ENCODE measurements around the gene CPEB3. TPM values are rescaled to one million over a fixed set of nuclear protein-coding genes. Genes with fewer than 3 reads are reported as not detected.

Gene CPEB3
- total RNA-seq, 2 donors from 2014 or later: 3.2 to 3.7 TPM

GRCh38 chr10:92112462-92112861 is 178.4 kb downstream of the CPEB3 start:
- no peaks in the 10 kb centered on the region for H3K27me3 Mint-ChIP-seq
- peaks cover 2% of the 10 kb centered on the region for H3K36me3 Mint-ChIP-seq (ENCODE audit: low read depth)

GRCh38 chr10:92111336-92111939 is 179.4 kb downstream of the CPEB3 start:
- Mint-ChIP-seq H3K27ac (no peak overlapping the region), H3K27me3 (no peaks in the 10 kb centered on the region), H3K4me3 (no peak overlapping the region), H3K36me3 (ENCODE audit: low read depth) (peaks cover 2% of the 10 kb centered on the region), H3K4me1 (peaks cover 2% of the 10 kb centered on the region)
- no peak for ATAC-seq
- DNase-seq: no peak
- H3K9me3 ChIP-seq (ENCODE audit: control insufficient read depth, low read length, poor library complexity, severe bottlenecking): no peaks in the 10 kb centered on the region

More at GRCh38 chr10:92112462-92112861, 178.4 kb downstream of the CPEB3 start:
- Mint-ChIP-seq H3K4me3 (no peak overlapping the region), H3K27ac (no peak overlapping the region), H3K4me1 (peaks cover 2% of the 10 kb centered on the region)
- no peaks in the 10 kb centered on the region for H3K9me3 ChIP-seq (ENCODE audit: control insufficient read depth, low read length, poor library complexity, severe bottlenecking)
- no peak for ATAC-seq
- no peak for DNase-seq

- Mint-ChIP-seq H3K27ac (no peak overlapping the region), H3K27me3 (no peaks in the 10 kb centered on the region), H3K4me1 (peaks cover 2% of the 10 kb centered on the region), H3K36me3 (ENCODE audit: low read depth) (peaks cover 8% of the 10 kb centered on the region), H3K4me3 (no peak overlapping the region)
- no peak for DNase-seq
- no peaks in the 10 kb centered on the region for H3K9me3 ChIP-seq (ENCODE audit: control insufficient read depth, low read length, poor library complexity, severe bottlenecking)
- no peak for ATAC-seq
Measured at GRCh38 chr10:92110039-92110794, 180.7 kb downstream of the CPEB3 start.

- H3K27me3 Mint-ChIP-seq: no peaks in the 10 kb centered on the region
- DNase-seq (no peak), ATAC-seq (no peak)
- H3K4me3 Mint-ChIP-seq: no peak overlapping the region
- H3K9me3 ChIP-seq (ENCODE audit: control insufficient read depth, low read length, poor library complexity, severe bottlenecking): no peaks in the 10 kb centered on the region
- no peak overlapping the region for H3K27ac Mint-ChIP-seq
- peaks cover 9% of the 10 kb centered on the region for H3K36me3 Mint-ChIP-seq (ENCODE audit: low read depth)
- H3K4me1 Mint-ChIP-seq: peaks cover 2% of the 10 kb centered on the region
Measured at GRCh38 chr10:92108747-92109146, 182.1 kb downstream of the CPEB3 start.

GRCh38 chr10:92108120-92108519 is 182.8 kb downstream of the CPEB3 start:
- no peak for ATAC-seq
- no peaks in the 10 kb centered on the region for H3K9me3 ChIP-seq (ENCODE audit: control insufficient read depth, low read length, poor library complexity, severe bottlenecking)
- no peak overlapping the region for H3K27ac Mint-ChIP-seq
- H3K36me3 Mint-ChIP-seq (ENCODE audit: low read depth): peaks cover 9% of the 10 kb centered on the region
- peaks cover 3% of the 10 kb centered on the region for H3K4me1 Mint-ChIP-seq
- H3K27me3 Mint-ChIP-seq: no peaks in the 10 kb centered on the region
- no peak for DNase-seq
- no peak overlapping the region for H3K4me3 Mint-ChIP-seq

GRCh38 chr10:92103376-92104090 is 187.3 kb downstream of the CPEB3 start:
- Mint-ChIP-seq H3K4me3 (no peak overlapping the region), H3K36me3 (ENCODE audit: low read depth) (peaks cover 6% of the 10 kb centered on the region), H3K27ac (no peak overlapping the region), H3K27me3 (no peaks in the 10 kb centered on the region), H3K4me1 (peaks cover 16% of the 10 kb centered on the region)
- no peaks in the 10 kb centered on the region for H3K9me3 ChIP-seq (ENCODE audit: control insufficient read depth, low read length, poor library complexity, severe bottlenecking)
- ATAC-seq: no peak
- DNase-seq: no peak

- Mint-ChIP-seq H3K4me1 (peaks cover 16% of the 10 kb centered on the region), H3K27me3 (no peaks in the 10 kb centered on the region), H3K4me3 (no peak overlapping the region), H3K36me3 (ENCODE audit: low read depth) (peaks cover 6% of the 10 kb centered on the region), H3K27ac (no peak overlapping the region)
- H3K9me3 ChIP-seq (ENCODE audit: control insufficient read depth, low read length, poor library complexity, severe bottlenecking): no peaks in the 10 kb centered on the region
- DNase-seq (no peak), ATAC-seq (no peak)
Measured at GRCh38 chr10:92102601-92103213, 188.2 kb downstream of the CPEB3 start.

- Mint-ChIP-seq H3K4me1 (peaks cover 5% of the 10 kb centered on the region), H3K36me3 (ENCODE audit: low read depth) (no peaks in the 10 kb centered on the region), H3K4me3 (no peak overlapping the region), H3K27me3 (no peaks in the 10 kb centered on the region), H3K27ac (peak overlapping the region; percentile 32)
- DNase-seq: no peak
- H3K9me3 ChIP-seq (ENCODE audit: control insufficient read depth, low read length, poor library complexity, severe bottlenecking): no peaks in the 10 kb centered on the region
- no peak for ATAC-seq
Measured at GRCh38 chr10:92094960-92095359, 195.9 kb downstream of the CPEB3 start.

- no peaks in the 10 kb centered on the region for H3K36me3 Mint-ChIP-seq (ENCODE audit: low read depth)
- no peaks in the 10 kb centered on the region for H3K9me3 ChIP-seq (ENCODE audit: control insufficient read depth, low read length, poor library complexity, severe bottlenecking)
- peaks cover 9% of the 10 kb centered on the region for H3K4me1 Mint-ChIP-seq
- no peak for ATAC-seq
- H3K27me3 Mint-ChIP-seq: no peaks in the 10 kb centered on the region
- no peak overlapping the region for H3K4me3 Mint-ChIP-seq
- DNase-seq: no peak
- H3K27ac Mint-ChIP-seq: no peak overlapping the region
Measured at GRCh38 chr10:92091965-92092364, 198.9 kb downstream of the CPEB3 start.

- no peaks in the 10 kb centered on the region for H3K9me3 ChIP-seq (ENCODE audit: control insufficient read depth, low read length, poor library complexity, severe bottlenecking)
- DNase-seq (peak in 2 of 3 donors; percentile 10 to 31), ATAC-seq (peak; percentile 97)
- no peak overlapping the region for H3K27ac Mint-ChIP-seq
- H3K4me3 Mint-ChIP-seq: no peak overlapping the region
- H3K27me3 Mint-ChIP-seq: no peaks in the 10 kb centered on the region
- no peaks in the 10 kb centered on the region for H3K36me3 Mint-ChIP-seq (ENCODE audit: low read depth)
- H3K4me1 Mint-ChIP-seq: peaks cover 4% of the 10 kb centered on the region
Measured at GRCh38 chr10:92087750-92088395, 203.0 kb downstream of the CPEB3 start.

- Mint-ChIP-seq H3K4me1 (peaks cover 2% of the 10 kb centered on the region), H3K4me3 (no peak overlapping the region), H3K36me3 (ENCODE audit: low read depth) (peaks cover 4% of the 10 kb centered on the region), H3K27me3 (no peaks in the 10 kb centered on the region), H3K27ac (no peak overlapping the region)
- DNase-seq (no peak), ATAC-seq (no peak)
- no peaks in the 10 kb centered on the region for H3K9me3 ChIP-seq (ENCODE audit: control insufficient read depth, low read length, poor library complexity, severe bottlenecking)
Measured at GRCh38 chr10:92082583-92083280, 208.1 kb downstream of the CPEB3 start.

- ATAC-seq (no peak), DNase-seq (no peak)
- Mint-ChIP-seq H3K27ac (no peak overlapping the region), H3K4me1 (peaks cover 3% of the 10 kb centered on the region), H3K4me3 (no peak overlapping the region), H3K27me3 (no peaks in the 10 kb centered on the region), H3K36me3 (ENCODE audit: low read depth) (peaks cover 5% of the 10 kb centered on the region)
- no peaks in the 10 kb centered on the region for H3K9me3 ChIP-seq (ENCODE audit: control insufficient read depth, low read length, poor library complexity, severe bottlenecking)
Measured at GRCh38 chr10:92081641-92082040, 209.2 kb downstream of the CPEB3 start.
